Kidney capillary endothelial cell (primary cell): ENCODE results near the gene UBE2H.
"Not testable (repeated sequence)": the region's sequence is repeated elsewhere in the genome, so short reads cannot be mapped to it uniquely, and the experiment has no call there.

Experiments used
- DNase-seq: peaks from one replicate; pipeline ENCODE4 v3.0.0-alpha.2; 2018; ENCODE audit warnings: low spot score

UBE2H gene

GRCh38 chr7:129807863-129808262 is 144.9 kb downstream of the UBE2H start:
- DNase-seq, result no peak

GRCh38 chr7:129804890-129805719 is 147.7 kb downstream of the UBE2H start:
- DNase-seq, result no peak

- DNase-seq, result no peak
Observed at GRCh38 chr7:129804111-129804889, 148.5 kb downstream of the UBE2H start.

- no peak for DNase-seq
Observed at GRCh38 chr7:129803546-129804081, 149.1 kb downstream of the UBE2H start.

- DNase-seq, result no peak
Observed at GRCh38 chr7:129801882-129802281, 150.9 kb downstream of the UBE2H start.

- no peak for DNase-seq
Observed at GRCh38 chr7:129800901-129801300, 151.9 kb downstream of the UBE2H start.

GRCh38 chr7:129799350-129799955 is 153.3 kb downstream of the UBE2H start:
- no peak for DNase-seq

- no peak for DNase-seq
Observed at GRCh38 chr7:129798616-129799349, 154.0 kb downstream of the UBE2H start.

GRCh38 chr7:129797214-129797789 is 155.5 kb downstream of the UBE2H start:
- DNase-seq, result no peak

- DNase-seq, result no peak
Observed at GRCh38 chr7:129796186-129796775, 156.5 kb downstream of the UBE2H start.

GRCh38 chr7:129794461-129794860 is 158.3 kb downstream of the UBE2H start:
- DNase-seq, result not testable (repeated sequence)

- no peak for DNase-seq
Observed at GRCh38 chr7:129793506-129794310, 159.1 kb downstream of the UBE2H start.

- DNase-seq, result no peak
Observed at GRCh38 chr7:129792721-129793120, 160.0 kb downstream of the UBE2H start.

GRCh38 chr7:129790136-129790535 is 162.6 kb downstream of the UBE2H start:
- DNase-seq, result no peak

- no peak for DNase-seq
Observed at GRCh38 chr7:129789652-129790051, 163.1 kb downstream of the UBE2H start.

GRCh38 chr7:129789000-129789399 is 163.8 kb downstream of the UBE2H start:
- DNase-seq, result no peak

- no peak for DNase-seq
Observed at GRCh38 chr7:129786825-129787563, 165.8 kb downstream of the UBE2H start.

- DNase-seq, result no peak
Observed at GRCh38 chr7:129785685-129786514, 166.9 kb downstream of the UBE2H start.
